Stimulated activated CD4-positive, alpha-beta T cell treated with anti-CD3 and anti-CD28 coated beads, Interleukin-1b, Interleukin-23, amount 100 ng/mL, for 1 hour (primary cell): ENCODE data around the gene SH3D21.
A peak's percentile ranks its signal among the peaks of the same experiment; 100 is the strongest.

Source experiments
- DNase-seq, 2 donors: peaks; one replicate each; pipeline ENCODE4 v3.0.0-alpha.2; 2020; ENCODE audit warnings: low read depth in 2 of 2

The SH3D21 gene

GRCh38 chr1:36359383-36359782, 53.2 kb downstream of the SH3D21 start:
- no peak for DNase-seq

DNA sequence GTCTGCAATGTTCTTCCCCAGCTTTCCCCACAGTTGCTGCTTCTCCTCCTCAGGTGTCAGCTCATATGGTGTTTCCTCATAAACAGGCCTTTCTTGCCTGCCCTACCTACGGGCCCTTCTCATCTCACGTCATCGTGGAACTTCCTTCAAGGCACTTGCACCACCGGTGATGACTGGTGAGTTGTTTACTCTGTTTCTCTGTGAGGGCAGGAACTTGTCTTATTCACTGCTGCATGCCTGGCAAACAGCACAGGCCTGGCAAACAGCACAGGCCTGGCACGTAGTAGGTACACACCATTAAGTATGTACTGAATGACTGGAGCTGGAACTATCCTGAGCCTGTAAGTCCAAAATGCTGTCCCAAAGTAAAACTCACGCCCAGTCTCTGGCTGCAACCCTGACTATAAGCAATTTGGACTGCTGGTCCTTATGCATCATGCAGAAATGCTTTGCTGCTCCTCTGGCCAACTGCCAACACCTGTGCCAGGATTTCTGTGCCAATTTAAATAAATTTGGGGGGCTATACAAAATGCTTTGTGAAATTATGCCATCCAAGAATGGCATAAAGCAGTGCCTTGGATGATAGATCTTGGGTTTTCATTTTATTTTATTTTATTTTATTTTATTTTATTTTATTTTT, 53.9 kb downstream of the SH3D21 start:
- DNase-seq = no peak

DNA sequence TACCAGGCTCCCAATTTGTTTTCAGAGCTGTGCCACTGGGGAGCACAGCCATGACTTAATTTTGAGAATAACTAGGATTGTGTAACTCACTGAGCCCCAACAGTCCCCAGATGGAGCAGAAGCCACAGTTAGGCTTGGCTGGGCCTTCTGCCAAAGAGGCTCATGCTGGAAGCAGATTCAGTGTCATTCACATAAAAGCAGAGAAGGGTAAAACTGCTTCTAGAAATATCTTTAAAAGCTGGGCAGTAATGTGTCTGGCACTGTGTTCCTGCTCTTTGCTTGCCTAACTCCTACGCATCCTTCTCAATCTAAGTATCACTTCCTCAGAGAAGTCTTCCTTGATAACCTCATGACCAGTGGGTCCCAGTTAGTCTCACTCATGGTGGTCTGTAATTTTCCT, 59.2 kb downstream of the SH3D21 start:
- no peak for DNase-seq

DNA sequence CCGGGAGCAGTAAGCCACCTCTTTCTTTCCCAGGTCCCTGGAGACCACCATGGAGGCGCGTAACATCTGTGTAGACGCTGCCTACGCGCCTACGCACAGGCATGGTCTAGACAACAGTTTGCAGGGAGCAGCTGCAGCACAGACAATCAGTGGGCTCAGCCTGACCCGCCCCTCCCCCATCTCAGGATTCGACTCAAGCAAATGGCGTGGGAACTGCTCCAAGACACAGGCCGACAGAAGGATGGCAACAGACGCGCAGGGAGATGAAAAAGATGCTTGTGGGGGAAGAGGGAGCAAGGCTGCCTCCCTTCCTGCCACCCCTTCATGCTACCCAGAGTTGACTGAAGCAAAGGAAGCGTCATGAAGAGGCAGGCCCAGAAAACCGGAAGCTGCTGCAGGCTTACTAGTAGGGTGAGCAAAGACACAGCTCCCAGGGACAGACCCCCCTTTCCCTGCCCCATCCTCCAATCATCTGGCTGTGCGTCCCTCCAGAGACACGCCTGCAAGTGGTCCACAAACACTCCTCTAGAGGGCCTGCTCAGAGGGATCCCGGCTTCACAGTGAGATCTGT, 60.0 kb downstream of the SH3D21 start:
- no peak for DNase-seq

- DNase-seq = no peak
Measured at GRCh38 chr1:36367066-36367465, 60.9 kb downstream of the SH3D21 start.

DNA sequence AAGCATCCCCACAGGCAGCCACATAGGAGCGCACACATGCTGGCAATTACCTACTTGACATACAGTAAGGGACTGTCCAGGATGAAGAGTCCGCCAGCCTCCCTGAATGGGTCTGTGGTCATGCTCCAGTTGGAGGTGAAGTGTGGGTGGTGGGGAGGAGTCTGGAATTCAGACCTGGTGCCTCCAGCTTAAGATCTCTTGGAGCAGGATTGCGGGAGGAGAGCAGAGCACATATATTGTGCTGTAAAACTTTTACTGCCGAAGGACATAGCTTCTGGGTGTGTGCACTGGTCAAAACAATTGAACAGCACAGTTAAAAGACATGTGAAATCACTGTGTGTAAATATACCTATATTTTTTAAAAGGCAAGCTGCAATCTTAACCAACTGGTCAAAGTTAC, 61.6 kb downstream of the SH3D21 start:
- no peak for DNase-seq

- peak; percentile 58 to 87 for DNase-seq
Measured at GRCh38 chr1:36369061-36369861, 63.1 kb downstream of the SH3D21 start.
